ENCODE data around the gene EVL.
"Not testable (repeated sequence)": the region's sequence is repeated elsewhere in the genome, so short reads cannot be mapped to it uniquely, and the experiment has no call there.

The EVL gene

DNA sequence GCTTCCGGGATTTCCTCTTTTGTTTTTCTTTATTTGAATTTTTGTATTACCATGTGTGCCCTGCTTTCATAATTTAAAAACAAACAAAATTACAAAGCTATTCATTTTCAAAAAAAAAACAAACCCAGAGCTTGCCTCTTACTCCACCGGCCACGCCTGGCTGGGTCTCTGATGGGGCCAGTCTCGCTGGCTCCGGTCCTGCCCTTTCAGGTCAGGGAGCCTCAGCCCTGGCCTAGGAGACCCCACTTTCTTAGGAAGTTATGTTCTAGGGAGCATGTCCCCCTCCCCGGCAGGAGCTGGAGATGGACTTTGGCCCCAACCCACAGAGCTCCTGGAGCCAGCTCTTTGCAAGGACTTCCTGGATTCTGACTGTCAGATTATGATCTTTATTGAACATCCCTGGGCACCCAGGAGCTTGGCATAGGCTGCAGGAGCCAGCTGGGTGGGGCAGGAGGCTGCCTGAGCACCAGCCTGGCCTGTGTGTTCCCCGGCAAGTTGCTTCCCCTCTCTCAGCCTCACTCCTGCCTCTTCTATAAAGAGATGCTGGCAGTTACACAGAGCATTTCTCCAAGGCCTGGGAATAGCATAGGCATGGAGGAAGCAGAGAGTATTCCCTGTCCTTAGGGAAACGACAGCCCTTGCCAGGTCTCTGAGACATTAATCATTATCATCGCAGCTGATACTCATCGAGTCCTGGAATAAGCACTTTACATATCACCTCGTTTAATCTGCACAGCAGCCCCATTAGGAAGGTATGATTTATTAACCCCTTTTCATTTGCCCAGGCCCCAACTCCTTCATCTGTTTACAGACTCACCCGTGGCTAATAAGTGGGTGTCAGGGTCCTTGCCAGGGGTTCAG is 90.8 kb downstream of the EVL start (continued):
- TF ChIP-seq, protein P1, sequence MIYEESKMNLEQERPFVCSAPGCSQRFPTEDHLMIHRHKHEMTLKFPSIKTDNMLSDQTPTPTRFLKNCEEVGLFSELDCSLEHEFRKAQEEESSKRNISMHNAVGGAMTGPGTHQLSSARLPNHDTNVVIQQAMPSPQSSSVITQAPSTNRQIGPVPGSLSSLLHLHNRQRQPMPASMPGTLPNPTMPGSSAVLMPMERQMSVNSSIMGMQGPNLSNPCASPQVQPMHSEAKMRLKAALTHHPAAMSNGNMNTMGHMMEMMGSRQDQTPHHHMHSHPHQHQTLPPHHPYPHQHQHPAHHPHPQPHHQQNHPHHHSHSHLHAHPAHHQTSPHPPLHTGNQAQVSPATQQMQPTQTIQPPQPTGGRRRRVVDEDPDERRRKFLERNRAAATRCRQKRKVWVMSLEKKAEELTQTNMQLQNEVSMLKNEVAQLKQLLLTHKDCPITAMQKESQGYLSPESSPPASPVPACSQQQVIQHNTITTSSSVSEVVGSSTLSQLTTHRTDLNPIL (CRISPR knock-in tag; IDR thresholded peaks at IDR 0.05; ENCODE audit: low read depth) = no peak
- TF ChIP-seq ZNF70 (CRISPR knock-in tag; IDR thresholded peaks at IDR 0.05) (no peak), ZFP3 (CRISPR knock-in tag; IDR thresholded peaks at IDR 0.05) (no peak), ZFP30 (CRISPR knock-in tag; IDR thresholded peaks at IDR 0.05) (no peak)

DNA sequence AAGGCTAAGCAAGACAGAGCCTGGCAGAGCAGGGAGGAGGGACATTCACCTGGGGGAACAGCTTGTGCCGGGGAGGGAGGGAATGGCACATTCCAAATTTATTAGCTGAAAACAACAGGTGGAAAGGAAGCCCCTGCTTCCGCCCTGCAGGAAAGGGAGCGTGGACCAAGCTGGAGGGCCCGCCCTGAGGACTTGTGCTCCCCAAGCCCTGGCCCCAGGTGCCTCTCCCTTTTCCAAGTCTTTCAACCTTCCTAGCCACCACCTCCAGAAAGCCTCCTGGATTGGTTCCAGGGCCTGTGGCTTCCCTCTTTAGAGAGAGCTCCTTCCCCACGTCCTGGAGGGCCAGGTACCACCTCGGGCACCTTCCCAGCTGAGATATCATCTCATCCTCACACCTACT is 91.6 kb downstream of the EVL start:
- no peak for ATAC-seq
- no peak for TF ChIP-seq GLIS3 (CRISPR knock-in tag; IDR thresholded peaks at IDR 0.05)

DNA sequence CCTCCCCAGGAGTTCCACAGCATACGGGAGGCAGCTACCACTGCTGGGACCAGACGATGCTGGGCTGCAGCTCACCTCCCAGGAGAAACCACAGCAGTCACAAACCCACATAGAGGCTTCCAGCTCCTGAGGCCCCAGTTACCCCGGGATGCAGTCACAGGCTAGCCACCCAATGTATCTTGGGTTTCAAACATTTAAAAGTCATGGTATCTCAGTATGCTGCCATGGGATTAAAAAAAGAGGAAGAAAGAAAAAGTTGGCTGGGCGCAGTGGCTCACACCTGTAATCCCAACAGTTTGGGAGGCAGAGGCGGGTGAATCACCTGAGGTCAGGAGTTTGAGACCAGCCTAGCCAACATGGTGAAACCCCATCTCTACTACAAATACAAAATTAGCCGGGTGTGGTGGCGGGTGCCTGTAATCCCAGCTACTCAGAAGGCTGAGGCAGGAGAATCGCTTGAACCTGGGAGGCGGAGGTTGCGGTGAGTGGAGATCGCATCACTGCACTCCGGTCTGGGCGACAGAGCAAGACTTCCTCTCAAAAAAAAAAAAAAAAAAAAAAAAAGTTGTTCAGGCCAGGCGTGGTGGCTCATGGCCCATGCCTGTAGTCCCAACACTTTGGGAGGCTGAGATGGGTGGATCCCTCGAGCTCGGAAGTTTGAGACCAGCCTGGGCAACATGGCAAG is 92.5 kb downstream of the EVL start:
- not testable (repeated sequence) for ATAC-seq

DNA sequence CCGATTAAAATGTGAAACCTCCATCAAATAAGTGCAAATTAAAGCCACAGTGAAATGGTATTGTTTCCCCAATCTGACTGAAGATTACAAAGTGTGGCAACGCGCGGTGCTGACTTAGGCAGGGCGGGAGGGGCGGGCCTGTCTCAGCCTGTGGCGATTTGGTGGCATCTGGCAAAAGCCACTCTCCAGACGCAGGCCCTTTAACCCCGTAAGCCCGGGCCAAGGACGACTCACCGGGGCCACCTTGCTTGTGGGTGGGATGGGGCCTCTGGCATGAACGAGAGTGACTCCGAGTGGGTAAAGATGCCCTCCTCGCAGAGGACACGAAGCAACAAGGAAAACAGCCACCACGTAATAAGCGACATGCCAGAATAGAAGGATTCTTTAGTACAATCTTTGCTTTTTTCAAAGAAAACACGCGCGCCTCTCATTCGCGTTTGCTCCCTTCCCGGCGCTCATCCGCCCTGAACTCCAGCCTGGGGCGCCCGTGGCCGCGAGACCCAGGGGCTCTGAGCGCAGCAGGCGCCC is 93.4 kb downstream of the EVL start:
- TF ChIP-seq ARNTL (CRISPR knock-in tag; IDR thresholded peaks at IDR 0.05; ENCODE audit: borderline replicate concordance, low read depth) (no peak), ZNF8 (CRISPR knock-in tag; IDR thresholded peaks at IDR 0.05) (no peak), CSDC2 (CRISPR knock-in tag; IDR thresholded peaks at IDR 0.05) (no peak), ESRRG (CRISPR knock-in tag; IDR thresholded peaks at IDR 0.05) (no peak), OSR1 (CRISPR knock-in tag; IDR thresholded peaks at IDR 0.05) (no peak), ZNF565 (CRISPR knock-in tag; conservative IDR thresholded peaks at IDR 0.05; ENCODE audit: low read depth) (no peak), ZC3H10 (CRISPR knock-in tag; IDR thresholded peaks at IDR 0.05) (no peak), TCF4 (CRISPR knock-in tag; IDR thresholded peaks at IDR 0.05; ENCODE audit: borderline replicate concordance) (no peak), BACH2 (CRISPR knock-in tag; IDR thresholded peaks at IDR 0.05; ENCODE audit: borderline replicate concordance) (no peak), GLIS3 (CRISPR knock-in tag; IDR thresholded peaks at IDR 0.05) (no peak), RARB (CRISPR knock-in tag; IDR thresholded peaks at IDR 0.05) (no peak), PPARA (CRISPR knock-in tag; IDR thresholded peaks at IDR 0.05; ENCODE audit: borderline replicate concordance) (no peak), ZFP3 (CRISPR knock-in tag; IDR thresholded peaks at IDR 0.05) (no peak)
- TF ChIP-seq, protein P1 (CRISPR knock-in tag; IDR thresholded peaks at IDR 0.05; ENCODE audit: low read depth) = no peak
- TF ChIP-seq, protein P2, sequence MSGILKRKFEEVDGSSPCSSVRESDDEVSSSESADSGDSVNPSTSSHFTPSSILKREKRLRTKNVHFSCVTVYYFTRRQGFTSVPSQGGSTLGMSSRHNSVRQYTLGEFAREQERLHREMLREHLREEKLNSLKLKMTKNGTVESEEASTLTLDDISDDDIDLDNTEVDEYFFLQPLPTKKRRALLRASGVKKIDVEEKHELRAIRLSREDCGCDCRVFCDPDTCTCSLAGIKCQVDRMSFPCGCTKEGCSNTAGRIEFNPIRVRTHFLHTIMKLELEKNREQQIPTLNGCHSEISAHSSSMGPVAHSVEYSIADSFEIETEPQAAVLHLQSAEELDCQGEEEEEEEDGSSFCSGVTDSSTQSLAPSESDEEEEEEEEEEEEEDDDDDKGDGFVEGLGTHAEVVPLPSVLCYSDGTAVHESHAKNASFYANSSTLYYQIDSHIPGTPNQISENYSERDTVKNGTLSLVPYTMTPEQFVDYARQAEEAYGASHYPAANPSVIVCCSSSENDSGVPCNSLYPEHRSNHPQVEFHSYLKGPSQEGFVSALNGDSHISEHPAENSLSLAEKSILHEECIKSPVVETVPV (CRISPR knock-in tag; IDR thresholded peaks at IDR 0.05) = no peak
- no peak for ATAC-seq

DNA sequence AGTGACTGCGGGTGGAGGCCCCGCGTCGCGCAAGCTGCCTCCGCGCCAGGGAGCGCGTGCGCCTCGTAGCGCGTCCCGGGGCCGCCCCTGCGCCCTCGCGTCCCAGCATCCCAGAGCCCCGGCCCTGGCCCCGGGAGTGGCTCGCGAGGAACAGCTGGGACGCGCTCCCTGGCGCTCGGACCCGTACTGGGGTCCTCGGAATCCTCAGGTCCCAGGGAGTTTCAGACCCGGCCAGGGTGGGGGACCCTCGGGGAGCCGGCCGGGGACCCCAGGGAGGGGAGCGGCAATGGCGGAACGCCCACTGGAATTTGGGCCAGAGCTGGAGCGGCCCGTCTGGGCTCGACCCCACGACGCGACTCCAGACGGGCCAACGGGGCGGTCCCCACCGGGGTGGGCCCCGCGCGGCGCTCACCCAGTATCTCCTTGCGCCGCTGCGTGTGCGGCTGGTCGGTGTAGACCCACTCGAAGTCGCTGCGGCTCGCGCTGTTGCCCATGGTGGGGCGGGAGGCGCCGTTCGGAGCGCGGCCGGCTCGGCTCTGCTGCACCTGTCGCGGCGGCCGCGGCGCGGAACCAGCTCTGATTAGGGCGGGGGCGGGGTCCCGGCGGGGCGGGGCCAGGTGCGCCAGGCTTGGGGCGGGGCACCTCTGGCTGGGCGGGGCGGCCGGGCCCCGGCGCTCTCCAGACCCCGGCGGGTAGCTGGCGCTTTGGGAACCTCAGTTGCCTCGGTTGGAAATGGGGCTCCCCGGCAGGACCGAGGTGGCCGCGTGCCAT is 94.1 kb downstream of the EVL start, which contains the start of gene DEGS2:
Gene DEGS2, minus strand, starts transcription at position 552 of the 771 bp plus-strand sequence. Its CDS starts 58 bp downstream, at position 494.
- TF ChIP-seq ESRRG (CRISPR knock-in tag; IDR thresholded peaks at IDR 0.05) (no peak), OSR1 (CRISPR knock-in tag; IDR thresholded peaks at IDR 0.05) (no peak), ZFP30 (CRISPR knock-in tag; IDR thresholded peaks at IDR 0.05) (no peak), ZNF565 (CRISPR knock-in tag; conservative IDR thresholded peaks at IDR 0.05; ENCODE audit: low read depth) (no peak), ISL1 (CRISPR knock-in tag; IDR thresholded peaks at IDR 0.05) (no peak), ZNF70 (CRISPR knock-in tag; IDR thresholded peaks at IDR 0.05) (no peak), SNAI2 (CRISPR knock-in tag; IDR thresholded peaks at IDR 0.05) (no peak), TOX (CRISPR knock-in tag; IDR thresholded peaks at IDR 0.05; ENCODE audit: borderline replicate concordance) (no peak), GLIS3 (CRISPR knock-in tag; IDR thresholded peaks at IDR 0.05) (no peak), RARB (CRISPR knock-in tag; IDR thresholded peaks at IDR 0.05) (no peak), ZC3H10 (CRISPR knock-in tag; IDR thresholded peaks at IDR 0.05) (no peak), ZNF8 (CRISPR knock-in tag; IDR thresholded peaks at IDR 0.05) (no peak), PPARA (CRISPR knock-in tag; IDR thresholded peaks at IDR 0.05; ENCODE audit: borderline replicate concordance) (no peak)
- TF ChIP-seq, protein P3, sequence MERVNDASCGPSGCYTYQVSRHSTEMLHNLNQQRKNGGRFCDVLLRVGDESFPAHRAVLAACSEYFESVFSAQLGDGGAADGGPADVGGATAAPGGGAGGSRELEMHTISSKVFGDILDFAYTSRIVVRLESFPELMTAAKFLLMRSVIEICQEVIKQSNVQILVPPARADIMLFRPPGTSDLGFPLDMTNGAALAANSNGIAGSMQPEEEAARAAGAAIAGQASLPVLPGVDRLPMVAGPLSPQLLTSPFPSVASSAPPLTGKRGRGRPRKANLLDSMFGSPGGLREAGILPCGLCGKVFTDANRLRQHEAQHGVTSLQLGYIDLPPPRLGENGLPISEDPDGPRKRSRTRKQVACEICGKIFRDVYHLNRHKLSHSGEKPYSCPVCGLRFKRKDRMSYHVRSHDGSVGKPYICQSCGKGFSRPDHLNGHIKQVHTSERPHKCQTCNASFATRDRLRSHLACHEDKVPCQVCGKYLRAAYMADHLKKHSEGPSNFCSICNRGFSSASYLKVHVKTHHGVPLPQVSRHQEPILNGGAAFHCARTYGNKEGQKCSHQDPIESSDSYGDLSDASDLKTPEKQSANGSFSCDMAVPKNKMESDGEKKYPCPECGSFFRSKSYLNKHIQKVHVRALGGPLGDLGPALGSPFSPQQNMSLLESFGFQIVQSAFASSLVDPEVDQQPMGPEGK (CRISPR knock-in tag; IDR thresholded peaks at IDR 0.05; ENCODE audit: borderline replicate concordance) = no peak
- TF ChIP-seq, protein P4, sequence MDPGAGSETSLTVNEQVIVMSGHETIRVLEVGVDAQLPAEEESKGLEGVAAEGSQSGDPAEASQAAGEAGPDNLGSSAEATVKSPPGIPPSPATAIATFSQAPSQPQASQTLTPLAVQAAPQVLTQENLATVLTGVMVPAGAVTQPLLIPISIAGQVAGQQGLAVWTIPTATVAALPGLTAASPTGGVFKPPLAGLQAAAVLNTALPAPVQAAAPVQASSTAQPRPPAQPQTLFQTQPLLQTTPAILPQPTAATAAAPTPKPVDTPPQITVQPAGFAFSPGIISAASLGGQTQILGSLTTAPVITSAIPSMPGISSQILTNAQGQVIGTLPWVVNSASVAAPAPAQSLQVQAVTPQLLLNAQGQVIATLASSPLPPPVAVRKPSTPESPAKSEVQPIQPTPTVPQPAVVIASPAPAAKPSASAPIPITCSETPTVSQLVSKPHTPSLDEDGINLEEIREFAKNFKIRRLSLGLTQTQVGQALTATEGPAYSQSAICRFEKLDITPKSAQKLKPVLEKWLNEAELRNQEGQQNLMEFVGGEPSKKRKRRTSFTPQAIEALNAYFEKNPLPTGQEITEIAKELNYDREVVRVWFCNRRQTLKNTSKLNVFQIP (CRISPR knock-in tag; IDR thresholded peaks at IDR 0.05; ENCODE audit: borderline replicate concordance, low read depth) = no peak
- peak; percentile 62 for ATAC-seq

All from SK-N-SH treated with all-trans-retinoic acid at 6 μM for 48 hours (cell line).